EH (cell line): ENCODE data around the gene PIK3CD.
"Not testable (repeated sequence)": the region's sequence is repeated elsewhere in the genome, so short reads cannot be mapped to it uniquely, and the experiment has no call there.

Experiments
- DNase-seq: peaks from one replicate; pipeline ENCODE4 v3.0.0-alpha.2; 2015; ENCODE audit warnings: low read depth

The PIK3CD gene

DNA sequence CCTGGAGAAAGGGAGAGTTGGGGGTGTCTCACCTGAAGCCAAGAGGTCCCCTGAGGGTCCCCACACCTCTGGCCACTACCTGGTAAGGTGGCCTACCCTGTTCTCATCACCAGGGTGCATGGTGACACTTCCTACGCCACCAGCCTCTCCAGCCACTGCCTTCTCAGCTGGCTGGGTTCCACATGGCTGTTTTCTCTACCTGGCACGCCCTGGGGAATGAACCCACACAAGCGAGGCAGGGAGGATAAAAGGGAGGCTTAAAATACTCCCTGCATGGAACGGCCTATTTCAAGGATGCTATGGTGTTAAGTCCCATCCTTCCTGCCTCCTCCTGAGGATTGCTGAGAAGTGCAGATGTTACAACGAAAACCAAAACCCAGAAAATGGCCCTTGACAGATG lies 84.7 kb downstream of the PIK3CD start:
- no peak for DNase-seq

DNA sequence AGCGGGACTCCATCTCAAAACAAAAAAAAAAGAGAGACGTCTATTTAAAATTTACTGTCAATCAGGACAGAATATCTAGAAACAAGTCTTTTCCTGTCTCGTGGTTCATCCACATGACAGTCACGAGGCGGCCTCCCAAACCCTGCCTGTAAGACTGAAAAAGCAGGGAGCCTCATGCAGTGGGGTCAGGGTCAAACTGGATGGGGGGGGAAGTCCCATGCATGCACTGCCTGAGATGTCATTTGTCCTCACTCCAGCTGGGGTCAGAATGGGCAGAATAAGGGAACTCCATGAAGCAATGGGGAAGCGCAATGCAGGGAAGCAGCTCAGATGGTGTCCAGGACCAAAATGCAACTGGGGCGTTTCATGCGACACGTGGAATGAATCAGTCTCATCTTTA lies 85.5 kb downstream of the PIK3CD start:
- no peak for DNase-seq

DNA sequence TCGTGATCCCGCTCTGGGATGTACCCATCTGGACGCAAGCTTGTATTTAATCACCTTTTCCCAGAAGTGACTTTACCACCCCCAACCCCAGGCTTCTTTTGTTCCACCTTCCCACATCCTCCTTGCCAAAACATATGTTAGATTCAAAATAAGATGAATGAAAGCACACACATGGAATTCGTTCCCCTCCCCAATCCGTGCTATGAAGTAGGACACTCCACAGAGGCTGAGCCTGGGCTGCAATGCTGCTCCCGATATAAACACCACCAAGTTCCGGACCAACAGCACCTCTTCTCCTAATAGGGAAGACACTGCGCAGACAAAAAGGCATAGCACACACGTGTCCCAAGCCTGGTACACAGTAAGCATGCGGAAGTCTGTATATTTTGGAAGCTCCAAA lies 86.1 kb downstream of the PIK3CD start:
- no peak for DNase-seq

DNA sequence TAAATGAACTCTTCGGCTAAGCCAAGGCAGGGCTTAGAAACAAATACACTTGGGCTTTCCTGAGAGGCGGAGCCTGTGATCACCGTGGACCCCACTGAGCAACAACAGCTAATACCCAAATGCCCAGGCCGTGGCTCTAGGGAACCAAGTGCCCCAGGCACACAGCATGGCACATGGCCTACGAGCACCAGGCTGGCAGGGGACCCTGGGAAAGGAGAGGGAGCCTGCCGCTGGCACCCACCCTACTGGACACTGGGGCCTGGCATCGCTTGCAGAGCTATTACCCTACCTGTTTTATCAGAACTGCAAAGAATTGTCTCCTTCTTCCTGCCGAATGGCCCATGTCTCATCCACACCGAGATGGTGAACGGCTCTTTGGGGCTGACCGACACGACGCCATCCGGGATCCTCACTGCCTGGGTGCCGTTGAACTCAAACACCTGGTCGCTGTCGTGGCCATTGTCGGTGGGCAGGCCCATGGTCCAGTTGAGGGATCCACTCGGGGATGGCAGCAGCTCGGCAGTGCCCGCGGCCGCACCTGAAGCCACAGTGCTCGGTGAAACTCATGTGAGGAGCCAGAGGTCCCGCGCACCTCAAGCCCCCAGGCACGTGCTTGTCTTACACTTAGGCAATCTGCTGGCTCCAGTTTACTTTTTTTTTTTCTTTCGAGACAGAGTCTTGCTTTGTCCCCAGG lies 92.7 kb downstream of the PIK3CD start:
- no peak for DNase-seq

DNA sequence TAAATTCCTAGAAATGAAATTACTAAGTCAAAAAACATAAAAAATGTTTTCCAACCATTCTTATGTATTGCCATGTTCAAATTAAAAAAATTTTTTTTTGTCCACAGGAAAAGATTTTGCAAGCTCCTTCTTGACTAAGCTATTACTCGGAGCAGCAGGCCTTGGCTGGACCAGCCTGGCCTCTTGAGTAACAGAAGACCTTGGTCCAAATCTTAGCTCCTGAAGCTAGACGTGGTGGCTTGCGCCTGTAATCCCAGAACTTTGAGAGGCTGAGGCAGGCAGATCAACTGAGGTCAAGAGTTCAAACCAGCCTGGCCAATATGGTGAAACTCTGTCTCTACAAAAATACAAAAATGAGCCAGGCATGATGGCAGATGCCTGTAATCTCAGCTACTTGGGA lies 94.7 kb downstream of the PIK3CD start:
- no peak for DNase-seq

DNA sequence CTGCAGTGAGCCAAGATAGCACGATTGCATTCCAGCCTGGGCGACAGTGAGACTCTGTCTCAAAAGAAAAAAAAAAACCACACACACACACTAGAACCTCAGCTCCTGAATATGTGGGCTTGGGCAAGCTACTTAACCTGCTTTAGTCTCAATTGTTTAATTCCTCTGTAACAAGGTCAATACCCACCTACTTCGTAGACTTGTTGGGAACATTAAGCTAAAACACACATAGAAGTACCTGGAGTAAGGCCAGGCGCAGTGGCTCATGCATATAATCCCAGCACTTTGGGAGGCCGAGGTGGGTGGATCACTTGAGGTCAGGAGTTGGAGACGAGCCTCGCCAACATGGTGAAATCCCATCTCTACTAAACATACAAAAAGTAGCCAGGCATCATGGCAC lies 95.1 kb downstream of the PIK3CD start:
- DNase-seq, result no peak

DNA sequence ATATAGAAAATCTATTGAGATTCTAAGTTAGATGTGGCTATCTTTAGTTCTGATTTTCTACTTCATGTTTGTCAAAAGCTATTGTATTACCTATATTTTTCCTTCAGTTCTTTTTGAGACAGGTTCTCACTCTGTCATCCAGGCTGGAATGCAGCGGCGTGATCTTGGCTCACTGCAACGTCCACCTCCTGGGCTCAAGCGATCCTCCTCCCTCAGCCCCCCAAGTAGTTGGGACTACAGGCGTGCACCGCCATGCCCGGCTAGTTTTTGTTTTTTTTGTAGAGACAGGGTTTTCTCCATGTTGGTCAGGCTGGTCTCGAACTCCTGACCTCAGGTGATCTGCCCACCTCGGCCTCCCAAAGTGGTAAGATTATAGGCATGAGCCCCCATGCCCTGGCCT lies 96.9 kb downstream of the PIK3CD start:
- not testable (repeated sequence) for DNase-seq

DNA sequence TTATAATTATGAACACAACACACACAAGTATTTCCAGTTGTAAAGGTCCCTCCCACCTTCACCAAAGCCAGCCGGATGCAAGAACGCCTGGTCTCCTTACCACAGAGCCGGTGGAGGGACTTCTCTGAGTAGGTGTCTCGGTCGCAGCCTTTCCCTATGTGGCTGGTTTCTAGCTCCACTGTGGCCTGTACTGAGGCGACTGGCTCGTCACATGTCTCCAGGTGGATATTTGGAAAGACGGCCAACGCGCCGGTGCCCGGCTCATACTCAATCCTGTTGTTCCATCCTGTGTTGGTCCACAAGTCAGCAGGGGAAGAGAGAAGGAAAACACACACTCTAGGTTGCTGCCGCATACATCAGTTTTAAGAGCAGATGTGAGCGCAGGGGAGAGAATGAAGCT lies 97.8 kb downstream of the PIK3CD start:
- no peak for DNase-seq

DNA sequence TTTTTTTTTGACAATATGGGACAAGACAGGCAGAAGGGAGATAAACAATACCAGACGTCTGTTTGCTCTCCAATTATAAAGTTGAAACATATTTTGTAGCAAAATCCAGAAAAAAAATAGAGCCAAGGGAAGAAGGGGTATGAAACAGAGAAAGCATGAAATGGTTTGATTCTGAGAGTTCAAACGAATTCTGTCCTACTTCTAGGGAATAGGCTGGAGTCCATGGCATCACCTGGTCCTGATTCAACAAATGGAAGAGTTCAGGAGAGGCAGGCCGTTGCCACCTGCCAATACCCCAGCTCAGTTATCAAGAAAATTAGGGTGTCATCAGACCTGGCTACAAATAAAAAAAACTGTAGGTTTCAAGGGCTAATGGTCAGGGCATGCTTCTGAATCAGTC lies 100.4 kb downstream of the PIK3CD start:
- DNase-seq, result no peak

DNA sequence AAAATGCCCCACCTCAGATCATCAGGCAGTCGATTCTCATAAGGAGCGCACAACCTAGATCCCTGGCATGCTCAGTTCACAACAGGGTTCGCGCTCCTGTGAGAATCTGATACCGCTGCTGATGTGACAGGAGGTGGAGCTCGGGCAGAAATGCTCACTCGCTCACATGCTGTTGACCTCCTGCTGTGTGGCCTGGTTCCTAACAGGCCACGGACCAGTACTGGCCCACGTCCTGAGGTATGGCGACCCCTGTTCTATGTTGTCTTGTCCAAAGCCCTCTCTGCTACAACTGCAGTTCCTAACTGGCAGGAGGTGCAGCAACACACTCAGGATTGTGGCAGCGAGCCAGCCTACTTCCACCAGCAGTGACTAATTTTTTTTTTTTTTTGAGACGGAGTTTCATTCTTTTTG lies 101.6 kb downstream of the PIK3CD start:
- DNase-seq, result peak; percentile 87

DNA sequence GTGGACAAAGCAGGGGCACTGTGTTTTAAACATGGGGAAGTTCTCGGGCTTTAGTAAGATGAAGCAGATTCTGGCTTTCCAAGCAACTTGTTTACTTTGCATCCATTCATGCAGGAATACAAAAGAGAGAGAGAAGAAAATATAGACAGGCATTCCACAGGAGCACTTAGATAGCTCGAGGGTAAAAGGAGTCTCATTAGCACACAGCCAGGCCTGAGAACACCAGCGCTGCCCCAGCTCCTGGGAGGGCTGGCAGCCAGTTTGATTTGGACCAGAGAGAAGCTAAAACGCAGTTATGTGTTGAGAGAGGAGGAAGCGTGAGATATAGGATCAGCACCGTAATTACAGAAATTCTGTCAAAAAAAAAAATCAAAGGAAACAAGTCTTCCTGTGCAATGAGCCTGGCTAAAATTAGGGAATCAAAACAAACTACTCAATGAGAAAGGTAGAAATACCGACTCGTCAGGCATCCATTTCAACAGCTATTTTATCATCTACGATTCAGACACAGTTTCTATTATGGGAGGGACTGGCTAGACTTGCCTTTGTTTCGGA lies 104.0 kb downstream of the PIK3CD start:
- peak; percentile 51 for DNase-seq

DNA sequence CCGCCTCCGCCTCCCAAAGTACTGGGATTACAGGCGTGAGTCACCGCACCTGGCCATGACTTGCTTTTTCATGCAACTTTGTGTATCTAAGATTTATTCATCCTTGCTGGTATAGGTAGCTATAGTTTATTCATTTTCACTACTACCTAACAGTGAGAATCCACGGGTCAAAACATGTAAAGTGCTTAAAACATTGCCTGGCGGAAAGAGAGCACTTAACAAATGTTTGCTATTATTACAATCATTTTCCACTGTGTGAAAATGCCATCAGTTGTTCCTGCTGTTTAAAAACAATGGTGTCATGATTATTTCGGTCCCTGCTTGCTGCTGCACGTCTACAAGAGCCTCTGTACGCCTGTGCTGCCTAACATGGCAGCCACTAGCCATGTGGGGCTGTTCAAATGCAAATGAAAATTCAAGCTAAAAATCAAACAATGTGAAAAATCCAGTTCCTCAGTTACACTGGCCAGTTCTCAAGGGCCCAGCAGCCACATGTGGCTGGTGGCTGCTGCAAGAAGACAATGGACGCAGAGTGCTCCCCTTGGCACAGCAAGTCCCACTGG lies 107.1 kb downstream of the PIK3CD start:
- no peak for DNase-seq

DNA sequence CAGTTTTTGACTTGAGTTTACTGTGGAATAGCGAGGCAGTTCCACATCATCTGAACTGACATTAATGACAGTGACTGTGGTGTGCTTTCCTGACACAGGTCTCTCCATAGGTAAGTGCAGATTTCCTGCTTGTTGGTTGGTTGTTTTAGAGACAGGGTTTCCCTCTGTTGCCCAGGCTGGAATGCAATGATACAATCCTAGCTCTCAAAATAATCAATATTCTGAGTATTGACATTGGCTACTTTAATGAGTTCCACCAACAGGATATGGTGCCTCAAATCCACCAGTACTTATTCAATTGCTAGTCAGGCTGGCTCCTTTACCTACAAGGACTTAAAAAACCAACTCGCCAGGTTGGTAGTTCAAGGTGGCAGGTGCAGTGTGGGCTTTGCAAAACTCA lies 108.4 kb downstream of the PIK3CD start:
- no peak for DNase-seq

DNA sequence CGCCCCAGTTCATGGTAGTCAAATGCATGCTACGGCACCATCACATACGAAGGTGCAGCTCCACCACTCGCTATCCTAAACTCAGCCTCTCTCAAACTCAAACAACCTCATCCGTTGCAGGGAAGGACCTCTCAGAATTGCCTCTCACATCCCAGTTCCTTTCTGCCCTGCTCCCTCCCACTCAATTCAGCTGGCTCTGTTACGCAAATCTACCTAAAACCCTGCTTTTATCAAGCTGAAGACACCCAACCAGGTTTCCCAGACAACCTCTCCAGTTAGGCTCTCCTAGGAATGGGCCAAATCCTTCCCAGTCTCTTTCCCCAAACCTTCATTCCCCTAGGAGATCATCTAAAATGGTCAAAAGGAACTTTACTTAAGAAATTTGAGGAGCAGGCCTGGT lies 109.3 kb downstream of the PIK3CD start:
- DNase-seq, result no peak

DNA sequence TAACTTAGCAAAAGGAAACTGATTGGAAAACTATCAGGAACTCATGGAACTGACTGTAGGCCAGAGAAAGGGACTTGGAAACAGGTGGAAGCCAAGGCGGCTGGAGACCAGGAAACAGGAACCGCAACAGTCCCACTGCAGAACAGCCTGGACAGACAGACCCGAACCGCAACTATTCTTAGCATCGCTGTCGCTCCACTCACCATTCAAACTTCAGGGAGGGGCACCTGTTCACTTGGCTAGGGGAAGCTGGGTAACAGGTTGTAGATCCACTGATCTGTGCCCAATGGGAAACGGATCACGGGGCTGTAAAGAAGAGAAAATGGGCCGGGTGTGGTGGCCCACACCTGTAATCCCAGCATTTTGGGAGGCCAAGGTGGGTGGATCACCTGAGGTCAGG lies 110.3 kb downstream of the PIK3CD start:
- no peak for DNase-seq

DNA sequence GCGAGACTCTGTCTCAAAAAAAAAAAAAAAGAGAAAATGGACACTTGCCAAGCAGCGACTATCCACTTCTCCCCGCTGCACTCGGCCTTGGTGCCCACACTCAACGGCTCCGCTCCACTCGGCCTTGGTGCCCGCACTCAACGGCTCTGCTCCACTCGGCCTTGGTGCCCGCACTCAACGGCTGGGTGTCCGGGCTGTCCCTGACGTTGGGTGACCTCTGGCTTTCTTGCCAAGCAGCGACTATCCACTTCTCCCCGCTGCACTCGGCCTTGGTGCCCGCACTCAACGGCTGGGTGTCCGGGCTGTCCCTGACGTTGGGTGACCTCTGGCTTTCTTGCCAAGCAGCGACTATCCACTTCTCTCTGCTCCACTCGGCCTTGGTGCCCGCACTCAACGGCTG lies 110.9 kb downstream of the PIK3CD start:
- not testable (repeated sequence) for DNase-seq

DNA sequence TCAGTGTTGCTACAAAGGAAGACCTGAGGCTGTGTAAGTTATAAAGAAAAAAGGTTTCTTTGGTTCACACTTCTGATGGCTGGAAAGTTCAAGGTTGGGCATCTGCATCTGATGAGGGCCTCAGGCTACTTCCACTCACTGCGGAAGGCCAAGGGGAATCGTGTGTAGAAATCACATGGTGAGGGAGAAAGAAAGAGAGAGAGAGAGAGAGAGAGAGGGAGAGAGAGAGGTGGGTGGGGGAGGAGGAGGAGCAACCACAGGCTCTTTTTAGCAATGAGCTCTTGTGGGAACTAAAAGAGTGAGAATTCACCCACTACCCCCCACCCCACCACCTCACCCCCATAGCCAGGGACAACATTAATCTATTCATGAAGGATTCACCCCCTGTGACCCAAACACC lies 112.4 kb downstream of the PIK3CD start:
- DNase-seq, result no peak

DNA sequence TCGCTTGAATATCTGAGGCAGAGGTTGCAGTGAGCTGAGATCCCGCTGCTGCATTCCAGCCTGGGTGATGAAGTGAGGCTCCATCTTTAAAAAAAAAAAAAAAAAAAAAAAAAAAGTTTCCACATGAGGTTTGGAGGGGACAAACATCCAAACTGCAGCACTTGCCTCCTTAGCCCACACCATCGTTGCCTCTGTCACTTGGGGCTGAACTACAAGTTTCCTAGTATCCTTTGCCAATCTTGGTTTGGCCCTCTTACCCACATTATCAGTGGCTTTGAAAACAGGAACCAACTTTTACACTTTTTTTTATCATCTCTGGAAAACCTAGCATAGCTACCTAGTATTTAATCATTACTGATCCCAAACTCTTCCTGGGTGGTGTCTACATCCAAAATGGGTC lies 113.0 kb downstream of the PIK3CD start:
- DNase-seq, result no peak

DNA sequence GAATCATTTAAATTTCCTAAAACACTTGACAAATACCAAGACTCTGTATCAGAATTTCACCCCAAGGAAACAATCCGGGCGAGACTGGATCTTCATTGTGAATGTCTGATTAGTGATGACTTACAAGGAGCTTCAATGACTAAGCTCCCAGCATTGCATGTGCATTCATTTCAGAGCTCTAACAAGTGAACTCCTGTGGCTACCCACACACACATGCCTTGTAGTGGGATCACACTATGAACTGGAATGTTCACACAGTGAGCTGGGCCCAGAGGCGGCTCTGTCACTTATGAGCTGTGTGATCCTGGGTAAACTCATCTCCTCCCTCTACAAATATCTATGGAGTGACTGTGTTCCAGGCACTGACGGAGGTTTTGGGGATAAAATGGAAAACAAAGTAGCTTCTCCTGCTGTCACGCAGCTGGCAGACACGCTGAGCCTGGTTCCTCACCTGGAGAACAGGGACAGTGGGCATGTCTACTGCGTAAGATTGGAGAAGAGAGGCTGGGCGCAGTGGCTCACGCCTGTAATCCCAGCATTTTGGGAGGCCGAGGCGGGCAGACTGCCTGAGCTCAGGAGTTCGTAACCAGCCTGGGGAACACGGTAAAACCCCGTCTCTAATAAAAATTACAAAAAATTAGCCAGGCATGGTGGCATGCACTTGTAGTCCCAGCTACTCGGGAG lies 115.4 kb downstream of the PIK3CD start:
- peak; percentile 100 for DNase-seq

DNA sequence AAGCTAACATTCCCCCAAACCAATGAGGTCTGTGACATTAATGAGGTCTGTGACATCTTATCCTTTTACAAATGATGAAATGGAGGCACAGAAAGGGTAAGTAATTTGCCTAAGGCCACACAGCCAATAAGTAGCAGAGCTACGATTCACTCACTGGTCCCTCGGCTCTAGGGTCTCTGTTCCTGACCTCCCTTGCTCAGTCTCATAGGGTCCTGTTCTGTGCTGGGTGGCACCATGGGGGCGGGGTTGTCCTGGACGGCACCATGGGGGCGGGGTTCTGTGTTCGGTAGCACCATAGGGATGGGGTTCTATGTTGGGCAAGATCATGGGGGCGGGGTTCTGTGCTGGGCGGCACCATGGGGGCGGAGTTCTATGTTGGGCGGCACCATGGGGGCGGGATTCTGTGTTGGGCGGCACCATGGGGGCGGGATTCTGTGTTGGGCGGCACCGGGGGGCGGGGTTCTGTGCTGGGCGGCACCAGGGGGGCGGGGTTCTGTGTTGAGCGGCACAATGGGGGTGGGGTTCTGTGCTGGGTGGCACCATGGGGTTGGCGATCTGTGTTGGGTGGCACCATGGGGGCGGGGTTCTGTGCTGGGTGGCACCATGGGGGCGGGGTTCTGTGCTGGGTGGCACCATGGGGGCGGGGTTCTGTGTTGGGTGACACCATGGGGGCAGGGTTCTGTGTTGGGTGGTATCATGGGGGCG lies 116.6 kb downstream of the PIK3CD start:
- no peak for DNase-seq

DNA sequence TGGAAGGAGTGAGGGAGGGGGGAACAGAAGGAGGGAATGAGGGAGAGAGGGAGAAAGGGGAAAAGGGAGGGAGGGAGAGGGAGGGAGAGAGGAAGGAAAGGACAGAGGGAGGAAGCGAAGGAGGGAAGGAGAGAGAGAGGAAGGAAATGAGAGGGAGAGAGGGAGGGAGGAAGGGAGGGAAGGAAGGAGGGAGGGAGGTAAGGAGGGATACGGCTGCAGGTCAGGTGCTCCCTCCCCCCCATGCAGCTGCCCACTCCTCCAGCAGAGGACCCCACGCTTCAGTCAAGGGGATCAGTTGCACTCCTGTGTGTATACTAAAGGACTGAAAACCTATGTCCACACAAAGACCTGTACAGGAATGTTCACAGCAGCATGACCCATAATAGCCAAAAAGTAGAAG lies 117.5 kb downstream of the PIK3CD start:
- no peak for DNase-seq

DNA sequence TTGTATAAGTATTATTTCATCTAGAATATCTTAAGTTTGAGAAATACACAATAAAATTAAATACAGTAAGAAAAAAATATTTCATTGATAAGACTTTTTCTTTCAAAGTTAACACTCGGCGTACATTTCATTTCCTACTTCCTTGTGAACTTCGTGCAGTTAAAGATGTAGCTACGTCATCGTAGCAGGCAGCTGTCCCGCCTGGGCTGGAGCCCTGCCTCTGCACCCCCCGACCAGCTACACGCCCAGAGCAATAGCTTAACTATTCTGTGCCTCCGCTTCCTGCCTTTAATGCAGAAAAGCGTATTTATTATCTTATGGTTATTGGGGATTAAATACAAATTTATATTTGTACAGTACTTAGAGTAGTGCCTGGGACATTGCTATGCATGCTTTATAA lies 118.8 kb downstream of the PIK3CD start:
- no peak for DNase-seq
